HS-27A (cell line): ENCODE results near the gene PDZD2.
"Not testable (repeated sequence)": the region's sequence is repeated elsewhere in the genome, so short reads cannot be mapped to it uniquely, and the experiment has no call there.

Source experiments
- DNase-seq: peaks from one replicate; pipeline ENCODE4 v3.0.0-alpha.2; 2012; ENCODE audit warnings: low read depth, missing footprints

The PDZD2 gene

GRCh38 chr5:31691408-31691807, 52.5 kb downstream of the PDZD2 start:
- not testable (repeated sequence) for DNase-seq

DNA sequence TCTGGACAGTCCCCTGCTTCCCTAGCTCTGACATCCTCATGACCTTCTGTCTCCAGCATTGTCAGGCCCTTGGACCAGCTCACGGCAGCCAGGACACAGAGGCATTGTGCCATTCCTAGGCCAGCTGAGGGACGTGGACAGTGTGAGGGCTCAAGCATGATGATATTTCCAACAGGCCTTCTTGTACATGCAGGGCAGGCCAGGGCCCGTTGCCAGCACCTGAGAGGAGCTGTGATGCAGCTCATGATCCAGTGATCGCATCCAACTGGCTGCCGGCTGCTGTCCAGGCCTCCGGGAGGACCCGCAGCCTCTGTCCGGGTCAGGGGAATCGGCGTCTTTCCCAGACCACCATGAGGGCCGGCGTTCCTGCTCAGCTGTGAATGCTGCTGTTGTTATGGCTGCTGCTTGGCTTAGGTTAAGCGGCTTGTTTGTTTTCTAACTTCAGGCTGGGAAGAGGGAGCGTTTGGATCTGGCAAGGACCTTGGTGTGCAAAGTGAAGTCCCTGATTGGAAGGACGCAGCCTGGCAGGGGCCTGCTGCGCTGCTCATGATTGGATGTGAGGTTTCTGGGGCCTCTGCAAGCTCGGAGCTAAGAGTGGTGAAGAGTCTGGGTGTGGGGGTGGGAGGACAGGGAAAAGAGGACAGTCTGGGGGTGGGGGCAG, 53.8 kb downstream of the PDZD2 start:
- DNase-seq: no peak

GRCh38 chr5:31698673-31699072, 59.7 kb downstream of the PDZD2 start:
- no peak for DNase-seq

DNA sequence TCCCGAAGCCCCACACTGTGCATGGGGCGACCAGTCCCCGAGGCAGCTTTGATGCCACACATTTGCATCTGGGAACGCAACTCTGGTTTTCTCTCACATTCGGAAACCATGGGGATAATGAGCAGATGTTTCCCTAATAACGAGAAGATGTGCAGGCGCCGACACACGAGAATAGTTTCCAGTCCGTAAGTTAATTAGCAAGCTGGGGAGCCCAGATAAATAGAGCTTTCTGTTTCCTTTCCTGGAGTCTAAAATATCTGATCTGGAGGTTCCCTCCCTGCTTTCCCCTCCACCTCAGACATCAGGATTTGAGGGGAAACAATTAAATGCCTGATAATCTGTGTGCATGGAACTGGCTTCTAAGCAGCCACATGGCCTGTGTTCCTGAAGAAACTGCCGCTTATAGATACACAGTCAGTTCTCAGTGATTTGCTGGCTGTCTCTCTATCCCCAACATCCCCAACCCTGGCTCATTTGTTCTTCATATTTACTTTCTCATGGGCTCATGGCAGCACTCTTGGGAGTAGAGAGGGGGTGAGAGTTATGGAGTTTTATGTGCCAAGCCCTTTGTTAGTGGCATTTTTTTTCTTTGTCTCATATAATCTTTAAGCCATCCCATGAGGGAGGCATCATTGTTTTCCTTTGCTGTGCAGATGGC, 62.8 kb downstream of the PDZD2 start:
- no peak for DNase-seq

- no peak for DNase-seq
These were observed 63.8 kb downstream of the PDZD2 start for GRCh38 chr5:31702712-31703111.

DNA sequence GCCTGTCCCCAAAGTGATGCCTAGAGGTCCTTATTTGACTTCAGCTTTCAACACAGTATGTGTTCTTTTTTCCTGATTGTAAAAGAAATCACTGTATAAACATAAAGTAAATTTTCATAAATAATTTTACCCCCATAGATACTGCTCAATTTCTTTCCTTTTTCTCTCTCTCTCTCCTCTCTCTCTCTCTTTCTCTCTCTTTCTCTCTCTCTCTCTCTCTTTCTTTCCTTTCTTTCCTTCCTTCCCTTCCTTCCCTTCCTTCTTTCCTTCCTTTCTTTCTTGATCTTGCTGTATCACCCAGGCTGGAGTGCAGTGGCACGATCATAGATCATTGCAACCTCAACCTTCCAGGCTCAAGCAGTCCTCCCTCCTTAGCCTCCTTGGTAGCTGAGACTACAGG, 64.8 kb downstream of the PDZD2 start:
- DNase-seq: no peak

GRCh38 chr5:31706186-31706585, 67.3 kb downstream of the PDZD2 start:
- no peak for DNase-seq

DNA sequence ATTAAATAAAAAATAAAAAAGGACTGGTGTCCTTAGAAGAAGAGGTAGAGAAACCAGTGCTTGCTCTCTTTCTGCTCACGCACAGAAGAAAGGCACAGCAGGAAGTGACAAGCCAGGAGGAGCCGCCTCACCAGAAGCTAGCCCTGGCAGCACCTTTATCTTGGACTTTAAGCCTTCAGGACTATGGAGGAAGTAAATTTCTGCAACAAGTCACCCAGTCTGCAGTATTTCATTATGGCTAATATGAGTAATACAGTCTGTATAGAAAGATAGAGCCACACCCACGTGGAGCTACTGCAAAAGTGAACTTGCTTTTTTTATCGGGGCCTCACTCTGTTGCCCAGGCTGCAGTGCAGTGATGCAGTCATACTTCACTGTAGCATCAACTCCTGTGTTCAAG, 68.4 kb downstream of the PDZD2 start:
- DNase-seq: no peak

- no peak for DNase-seq
These were observed 69.2 kb downstream of the PDZD2 start for GRCh38 chr5:31708089-31708488.

DNA sequence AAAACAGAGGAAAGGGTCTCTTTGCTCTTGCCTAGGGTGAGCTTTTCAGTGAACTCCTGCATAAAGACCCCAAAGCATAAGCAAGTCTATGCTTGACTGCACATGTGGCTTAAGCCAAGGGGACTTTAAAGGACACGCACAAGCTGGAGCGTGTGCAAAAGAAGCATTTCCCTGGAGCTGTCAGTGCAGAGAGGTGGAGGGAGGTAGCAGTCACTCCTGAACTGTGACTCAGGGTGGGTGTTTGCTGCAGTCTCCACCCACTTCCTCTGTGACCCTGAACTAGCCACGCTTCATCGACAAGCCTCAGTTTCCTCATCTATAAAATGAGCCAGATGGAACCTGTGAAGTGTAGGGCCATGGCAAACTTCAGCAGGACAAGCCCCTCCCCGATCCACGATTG, 72.4 kb downstream of the PDZD2 start:
- DNase-seq: no peak

GRCh38 chr5:31711935-31712592, 73.1 kb downstream of the PDZD2 start:
- no peak for DNase-seq

- DNase-seq: no peak
These were observed 78.6 kb downstream of the PDZD2 start for GRCh38 chr5:31717561-31717960.

GRCh38 chr5:31720004-31720403, 81.1 kb downstream of the PDZD2 start:
- DNase-seq: no peak

DNA sequence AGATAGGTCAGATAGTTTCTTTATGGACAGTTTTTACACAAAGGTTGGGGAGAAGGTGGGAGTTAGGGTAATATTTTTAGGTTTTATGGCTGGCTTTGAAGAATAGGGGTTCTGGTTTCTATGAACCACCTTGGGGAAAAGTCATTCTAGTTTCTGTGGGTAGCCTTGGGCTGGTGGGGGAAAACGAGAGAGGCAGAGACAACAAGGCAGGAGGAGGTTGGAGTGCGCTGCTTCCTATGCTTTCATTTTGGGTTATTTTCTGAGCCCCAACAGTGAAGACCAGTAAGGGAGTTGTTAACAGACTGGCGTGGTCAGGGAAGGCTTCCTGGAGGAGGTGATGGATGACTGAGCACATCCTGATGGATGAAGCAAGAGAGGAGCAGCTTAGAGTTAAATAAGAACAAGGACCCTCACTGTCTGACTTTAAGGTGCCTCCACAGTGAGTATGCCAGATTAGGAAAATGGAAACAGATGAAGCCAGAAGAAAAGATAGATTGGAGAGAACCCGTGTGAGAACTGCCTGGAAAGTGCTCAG, 81.9 kb downstream of the PDZD2 start:
- DNase-seq: no peak

DNA sequence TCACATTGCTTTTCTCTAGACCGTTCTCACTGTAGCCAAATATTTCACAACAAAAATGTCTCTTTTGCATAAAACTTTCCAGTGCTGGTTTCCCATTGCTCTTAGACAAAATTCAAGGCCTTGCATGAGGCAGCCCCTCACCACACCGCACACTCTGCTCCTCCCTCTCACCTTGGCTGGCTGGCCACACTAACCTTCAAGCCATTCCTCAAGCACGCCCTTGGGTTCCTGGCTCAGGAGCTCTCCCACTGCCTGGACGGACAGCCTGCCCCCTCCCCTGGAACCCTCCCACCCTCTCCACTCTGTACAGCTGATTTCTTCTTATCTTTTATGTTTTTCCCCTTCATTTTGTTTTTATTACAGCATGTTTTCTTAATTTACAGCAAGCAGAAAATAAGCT, 83.2 kb downstream of the PDZD2 start:
- no peak for DNase-seq

DNA sequence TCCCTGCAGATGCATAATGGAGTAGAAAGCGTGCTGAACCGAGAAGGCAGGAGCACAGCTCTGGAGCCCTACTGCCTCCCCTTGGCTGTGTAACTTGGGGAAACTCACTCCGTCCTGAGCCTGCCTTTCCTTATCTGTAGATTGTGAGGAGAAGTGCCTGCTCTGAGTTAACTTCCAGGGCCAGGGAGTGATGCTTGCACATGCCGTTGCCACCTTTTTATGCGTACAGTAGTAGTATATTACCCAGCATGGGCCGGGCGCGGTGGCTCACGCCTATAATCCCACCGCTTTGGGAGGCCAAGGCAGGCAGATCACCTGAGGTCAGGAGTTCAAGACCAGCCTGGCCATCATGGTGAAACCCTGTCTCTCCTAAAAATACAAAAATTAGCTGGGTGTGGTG, 87.1 kb downstream of the PDZD2 start:
- no peak for DNase-seq

GRCh38 chr5:31726952-31727351, 88.0 kb downstream of the PDZD2 start:
- DNase-seq: no peak

DNA sequence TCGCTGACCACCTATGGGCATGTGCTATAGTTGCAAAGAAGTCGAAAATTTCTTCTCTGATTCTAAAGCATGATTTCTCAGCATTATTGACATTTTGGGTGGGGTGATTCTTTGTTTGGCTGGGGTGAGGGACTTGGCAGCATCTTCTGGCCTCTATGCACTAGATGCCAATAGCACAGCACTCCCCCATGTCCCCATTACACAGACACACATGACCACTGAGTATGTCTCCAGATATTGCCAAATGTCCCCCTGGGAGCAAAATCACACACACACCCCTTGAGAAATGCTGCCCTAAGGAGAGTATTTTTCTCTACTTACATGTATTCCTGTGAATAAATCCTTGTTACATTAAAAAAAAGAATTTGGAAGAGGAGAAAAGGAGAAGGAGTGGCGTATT, 89.1 kb downstream of the PDZD2 start:
- no peak for DNase-seq

- not testable (repeated sequence) for DNase-seq
These were observed 89.9 kb downstream of the PDZD2 start for GRCh38 chr5:31728806-31729205.

- no peak for DNase-seq
These were observed 91.2 kb downstream of the PDZD2 start for GRCh38 chr5:31730139-31730538.

DNA sequence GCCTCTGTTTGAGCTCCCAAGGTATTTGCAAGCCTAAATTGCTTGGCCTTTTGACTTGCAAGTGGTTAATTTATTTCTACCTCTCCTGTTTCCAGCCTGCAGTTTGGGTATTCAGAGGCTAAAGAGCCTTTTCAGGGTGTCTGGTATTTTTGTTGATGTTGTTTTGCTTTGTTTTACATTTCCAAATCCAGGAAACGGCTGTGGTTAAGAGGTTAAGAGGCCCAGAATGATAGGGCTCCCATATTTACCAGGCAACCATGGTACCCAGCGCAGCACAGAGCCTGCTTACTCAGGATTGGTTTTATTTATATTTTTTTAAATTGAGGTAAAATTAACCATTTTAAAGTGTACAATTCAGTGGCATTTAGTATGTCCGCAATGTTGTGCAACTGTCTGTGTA, 92.1 kb downstream of the PDZD2 start:
- DNase-seq: no peak

- no peak for DNase-seq
These were observed 92.9 kb downstream of the PDZD2 start for GRCh38 chr5:31731710-31732301.

GRCh38 chr5:31732821-31733220, 93.9 kb downstream of the PDZD2 start:
- DNase-seq: not testable (repeated sequence)
